GM12874 (cell line): ENCODE results near the gene CD302.

ENCODE experiments used
- TF ChIP-seq, protein P1 (sequence below): IDR thresholded peaks from 2 replicates; pipeline ENCODE4 v1.5.1; 2011; ENCODE audit warnings: low read depth, mild to moderate bottlenecking, control low read depth, low read length, moderate library complexity; ENCODE audit not compliant: insufficient read depth

The CD302 gene

DNA sequence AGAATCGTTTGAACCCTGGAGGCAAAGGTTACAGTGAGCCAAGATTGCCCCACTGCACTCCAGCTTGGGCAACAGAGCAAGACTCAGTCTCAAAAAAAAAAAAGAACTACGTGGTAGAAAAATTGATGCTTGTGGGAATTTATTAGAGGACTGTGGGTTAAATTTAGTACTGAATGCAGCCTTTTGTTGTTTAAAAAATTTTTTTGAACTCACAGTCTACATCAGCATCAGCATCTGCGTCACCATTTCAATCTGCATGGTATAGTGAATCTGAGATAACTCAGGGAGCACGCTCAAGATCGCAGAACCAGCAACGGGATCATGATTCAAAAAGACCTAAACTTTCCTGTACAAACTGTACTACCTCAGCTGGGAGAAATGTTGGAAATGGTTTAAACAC lies 55.2 kb downstream of the CD302 start:
- TF ChIP-seq, protein P1, sequence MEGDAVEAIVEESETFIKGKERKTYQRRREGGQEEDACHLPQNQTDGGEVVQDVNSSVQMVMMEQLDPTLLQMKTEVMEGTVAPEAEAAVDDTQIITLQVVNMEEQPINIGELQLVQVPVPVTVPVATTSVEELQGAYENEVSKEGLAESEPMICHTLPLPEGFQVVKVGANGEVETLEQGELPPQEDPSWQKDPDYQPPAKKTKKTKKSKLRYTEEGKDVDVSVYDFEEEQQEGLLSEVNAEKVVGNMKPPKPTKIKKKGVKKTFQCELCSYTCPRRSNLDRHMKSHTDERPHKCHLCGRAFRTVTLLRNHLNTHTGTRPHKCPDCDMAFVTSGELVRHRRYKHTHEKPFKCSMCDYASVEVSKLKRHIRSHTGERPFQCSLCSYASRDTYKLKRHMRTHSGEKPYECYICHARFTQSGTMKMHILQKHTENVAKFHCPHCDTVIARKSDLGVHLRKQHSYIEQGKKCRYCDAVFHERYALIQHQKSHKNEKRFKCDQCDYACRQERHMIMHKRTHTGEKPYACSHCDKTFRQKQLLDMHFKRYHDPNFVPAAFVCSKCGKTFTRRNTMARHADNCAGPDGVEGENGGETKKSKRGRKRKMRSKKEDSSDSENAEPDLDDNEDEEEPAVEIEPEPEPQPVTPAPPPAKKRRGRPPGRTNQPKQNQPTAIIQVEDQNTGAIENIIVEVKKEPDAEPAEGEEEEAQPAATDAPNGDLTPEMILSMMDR, result no peak

DNA sequence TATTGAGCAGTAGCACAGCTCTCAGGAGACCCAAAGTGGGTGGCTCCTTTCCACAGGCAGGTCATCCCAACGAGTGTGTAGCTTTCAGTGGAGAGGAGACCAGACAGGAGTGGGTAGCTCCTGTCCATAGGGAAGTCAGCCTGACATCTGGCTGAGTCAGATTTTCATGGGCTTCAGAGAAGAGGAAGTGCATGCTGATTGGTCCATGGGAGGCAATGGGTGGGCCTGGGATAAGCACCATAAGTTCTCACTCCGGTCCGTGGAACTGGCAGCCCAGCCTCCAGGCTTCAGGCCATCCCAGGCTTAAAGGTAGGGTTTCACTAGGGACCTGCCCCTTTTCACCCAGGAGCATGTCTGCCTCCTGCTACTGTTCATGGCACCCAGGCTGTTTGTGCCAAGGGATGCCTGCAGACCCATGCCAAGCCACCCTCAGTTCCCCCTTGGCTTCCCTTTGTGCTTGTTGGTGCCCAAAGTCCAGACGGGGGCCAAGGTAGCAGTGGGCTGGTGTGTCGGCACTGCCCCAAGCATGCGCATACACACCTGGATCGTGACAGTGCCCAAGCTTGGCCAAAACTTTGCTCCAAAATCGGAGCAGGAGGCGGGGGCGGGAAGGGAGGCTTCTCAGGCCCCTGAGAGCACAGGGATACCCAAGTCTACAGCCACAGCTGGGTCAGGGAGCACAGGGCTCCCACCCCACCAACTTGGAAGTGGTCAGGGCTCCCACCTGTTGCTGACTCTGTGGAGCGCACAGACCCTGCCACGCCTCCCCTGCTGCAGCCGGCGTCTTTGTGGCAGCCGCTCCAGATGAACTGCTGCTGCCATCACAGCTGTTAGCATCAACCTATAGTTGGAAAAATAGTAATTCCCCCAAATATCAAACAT lies 59.3 kb downstream of the CD302 start:
- TF ChIP-seq, protein P1, result no peak

DNA sequence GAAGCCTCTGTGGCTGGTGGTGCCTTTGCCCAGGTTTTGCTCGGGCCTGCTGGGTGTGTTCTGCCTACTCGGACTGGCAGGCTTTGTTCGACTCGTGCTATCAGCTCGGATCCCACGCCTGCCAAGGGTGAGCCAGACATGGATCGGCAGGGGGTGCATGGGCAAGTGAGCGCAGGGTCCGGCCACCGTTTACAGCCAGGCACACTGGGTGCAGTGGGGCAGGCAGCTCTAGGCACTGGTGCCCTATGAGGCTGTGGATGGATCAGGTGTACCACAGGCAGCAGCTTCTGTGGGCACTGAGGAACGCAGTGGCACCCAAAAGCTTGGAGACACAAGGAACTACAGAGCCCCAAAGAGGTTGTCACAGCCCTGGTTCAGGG lies 60.1 kb downstream of the CD302 start:
- TF ChIP-seq, protein P1, result no peak

DNA sequence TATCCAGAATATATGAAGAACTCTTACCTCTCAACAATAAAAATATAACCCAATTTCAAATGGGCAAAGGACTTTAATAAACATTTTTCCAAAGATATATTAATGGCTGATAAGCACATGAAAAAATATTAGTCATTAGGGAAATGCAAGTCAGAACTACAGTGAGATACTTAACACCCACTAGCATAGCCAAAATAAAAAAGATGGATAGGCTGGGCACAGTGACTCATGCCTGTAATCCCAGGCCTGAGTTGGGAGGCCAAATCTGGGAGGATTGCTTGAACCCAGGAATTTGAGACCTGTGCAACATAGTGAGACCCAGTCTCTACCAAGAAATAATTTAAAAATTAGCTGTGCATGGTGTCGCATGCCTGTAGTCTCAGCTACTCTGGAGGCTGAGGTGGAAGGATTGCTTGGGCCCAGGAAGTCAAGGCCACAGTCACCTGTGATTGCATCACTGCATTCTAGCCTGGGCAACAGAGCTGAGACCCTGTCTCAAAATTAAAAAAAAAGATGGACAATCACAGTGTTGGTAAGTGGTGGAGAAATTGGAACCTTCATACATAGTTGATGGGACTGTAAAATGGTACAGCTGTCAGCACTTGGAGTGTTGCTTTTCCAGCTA lies 60.6 kb downstream of the CD302 start:
- TF ChIP-seq, protein P1, result no peak

DNA sequence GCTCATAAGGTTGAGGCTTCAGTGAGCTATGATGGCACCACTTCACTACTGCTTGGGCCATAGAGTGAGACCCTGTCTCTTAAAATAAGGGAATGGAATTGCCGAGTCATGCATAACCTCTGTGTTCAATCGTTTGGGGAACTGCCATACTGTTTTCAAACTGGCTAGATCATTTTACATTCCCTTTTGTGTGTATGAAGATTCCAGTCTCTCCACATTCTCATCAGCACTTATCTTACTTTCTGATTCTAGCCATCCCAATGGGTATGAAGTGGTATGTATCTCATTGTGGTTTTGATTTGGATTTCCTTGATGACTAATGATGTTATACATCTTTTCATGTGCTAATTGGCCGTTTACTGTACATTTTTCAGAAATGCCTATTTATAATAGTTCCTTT lies 62.0 kb downstream of the CD302 start:
- TF ChIP-seq, protein P1, result no peak

DNA sequence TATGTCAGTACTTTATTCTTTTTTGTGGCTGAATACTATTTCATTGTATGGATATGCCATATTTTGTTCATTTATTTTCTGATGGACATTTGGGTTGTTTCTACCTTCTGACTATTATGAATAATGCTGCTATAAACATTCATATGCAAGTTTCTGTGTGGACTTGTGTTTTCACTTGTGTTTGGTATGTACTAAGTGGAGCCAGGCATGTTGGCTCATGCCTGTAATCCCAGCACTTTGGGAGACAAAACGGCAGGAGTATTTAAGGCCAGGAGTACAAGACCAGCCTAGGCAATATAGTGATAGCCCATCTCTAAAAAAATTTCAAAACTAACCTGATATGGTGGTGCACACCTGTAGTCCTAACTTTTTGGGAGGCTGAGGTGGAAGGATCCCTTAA lies 62.4 kb downstream of the CD302 start:
- TF ChIP-seq, protein P1, result no peak

DNA sequence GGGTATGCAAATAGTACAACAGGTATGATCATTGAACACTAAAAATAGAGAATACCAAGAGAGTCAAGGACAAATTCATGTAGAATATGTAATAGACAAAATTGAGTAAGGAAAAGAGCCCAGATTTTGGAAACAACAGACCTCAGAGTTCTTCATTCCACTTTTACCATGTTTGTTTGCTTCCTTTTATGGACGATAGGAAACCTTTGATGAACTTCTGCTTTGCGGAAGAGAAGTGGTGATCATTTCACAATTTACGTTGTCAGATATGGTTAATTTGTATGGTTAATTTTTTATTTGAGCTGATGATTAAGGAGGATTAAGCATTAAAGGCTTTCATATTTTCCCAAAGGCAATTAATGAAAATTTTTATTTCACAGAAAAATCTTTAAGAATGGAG lies 69.4 kb downstream of the CD302 start:
- TF ChIP-seq, protein P1, result no peak
